SIG-M5 (cell line): ENCODE results near the gene TH.
"Not testable (repeated sequence)": the region's sequence is repeated elsewhere in the genome, so short reads cannot be mapped to it uniquely, and the experiment has no call there.

Experiments used
- DNase-seq: peaks from one replicate; lab custom pipeline; 2025; lab: John Stamatoyannopoulos, UW

Gene TH

DNA sequence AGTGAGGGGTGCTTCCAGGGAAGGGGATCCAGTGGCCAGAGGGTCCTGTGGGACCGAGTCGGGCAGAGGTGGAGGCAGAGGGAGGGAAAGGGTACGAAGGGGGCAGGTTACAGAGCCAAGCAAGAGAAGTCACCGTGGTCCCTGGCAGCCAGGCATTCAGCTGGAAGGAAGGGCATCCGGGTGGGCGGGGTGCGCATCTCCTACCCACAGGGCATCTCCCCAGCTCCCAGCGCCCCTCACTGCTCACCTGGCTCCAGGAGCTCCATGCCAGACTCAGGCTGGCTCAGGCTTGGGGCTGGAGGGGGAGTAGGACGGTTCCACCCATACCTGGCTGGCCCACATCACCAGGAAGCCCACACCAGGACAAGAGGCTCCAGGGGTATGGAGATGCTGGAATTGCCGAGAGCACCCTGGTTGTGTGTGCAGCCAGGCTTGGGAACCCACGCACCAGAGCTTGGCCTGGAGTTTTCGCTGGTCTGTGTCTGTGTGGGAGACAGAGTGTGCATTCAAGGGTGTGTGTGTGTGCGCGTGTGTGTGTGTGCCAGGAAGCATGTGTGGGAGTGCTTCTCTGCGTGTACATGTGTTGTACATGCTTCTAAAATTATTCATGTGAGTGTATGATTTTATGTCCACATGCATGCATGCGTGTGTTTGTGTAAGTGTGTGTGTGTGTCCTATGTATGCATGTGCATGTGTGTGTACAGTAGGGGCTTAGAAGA lies 6.6 kb upstream of the TH start:
- DNase-seq: not testable (repeated sequence)

DNA sequence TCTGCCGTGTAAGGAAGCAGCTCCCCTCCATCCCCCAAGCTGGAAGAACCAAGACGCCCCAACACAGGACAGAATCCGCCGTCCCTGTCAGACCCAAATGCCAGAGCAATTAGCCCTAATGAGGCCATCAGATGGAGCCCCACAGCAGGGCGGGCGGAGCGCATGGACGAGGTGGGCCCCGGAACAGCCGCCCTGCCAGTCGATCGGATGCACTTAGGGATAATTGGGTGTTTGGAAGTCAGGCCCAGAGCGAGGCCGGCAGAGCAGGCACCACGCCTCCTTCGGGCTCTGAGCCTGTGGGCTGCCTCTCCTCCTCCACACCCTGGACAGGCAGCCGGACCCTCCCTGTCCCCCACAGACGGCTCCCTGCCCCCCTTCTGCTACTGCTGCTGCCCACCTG lies 5.5 kb upstream of the TH start:
- no peak for DNase-seq

DNA sequence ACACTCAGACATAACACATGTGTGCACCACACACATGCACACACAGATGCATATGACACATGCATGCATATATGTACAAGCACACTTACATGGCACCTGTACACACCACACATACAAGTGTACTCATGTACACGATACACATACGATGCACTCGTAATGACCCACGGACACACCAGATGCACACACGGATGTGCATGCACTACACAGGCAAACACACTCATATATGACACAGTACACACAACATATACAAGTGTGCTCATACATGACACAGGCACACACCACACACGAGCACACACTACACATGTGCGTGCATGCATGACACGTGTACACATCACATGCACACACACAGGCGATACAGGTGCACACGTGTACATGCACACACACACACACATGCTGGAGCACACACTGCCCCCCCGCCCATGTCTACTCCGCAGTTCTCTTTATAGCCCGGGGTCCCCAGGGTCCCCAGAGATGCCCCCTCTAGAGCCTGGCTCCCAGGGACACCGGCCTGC lies 4.8 kb upstream of the TH start:
- no peak for DNase-seq

DNA sequence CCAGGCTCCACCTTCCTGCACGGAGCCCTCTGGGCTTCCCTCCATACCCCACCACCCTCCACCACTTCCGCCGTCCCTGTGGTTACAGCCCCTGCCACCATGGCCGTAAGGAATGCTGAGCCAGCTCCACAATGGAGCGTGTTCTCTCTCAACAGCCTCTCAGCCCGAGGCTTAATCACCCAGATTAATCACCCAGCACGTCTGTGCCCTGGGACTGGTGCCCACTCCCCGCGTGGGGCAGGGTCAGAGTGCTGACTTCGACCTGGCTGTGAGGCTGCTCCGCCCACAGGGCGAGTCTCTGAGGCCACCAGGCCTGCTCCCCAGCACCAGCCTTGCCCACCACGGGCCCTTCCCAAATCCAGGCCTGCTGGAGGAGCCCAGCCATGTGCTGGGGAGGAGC lies 4.0 kb upstream of the TH start:
- no peak for DNase-seq

DNA sequence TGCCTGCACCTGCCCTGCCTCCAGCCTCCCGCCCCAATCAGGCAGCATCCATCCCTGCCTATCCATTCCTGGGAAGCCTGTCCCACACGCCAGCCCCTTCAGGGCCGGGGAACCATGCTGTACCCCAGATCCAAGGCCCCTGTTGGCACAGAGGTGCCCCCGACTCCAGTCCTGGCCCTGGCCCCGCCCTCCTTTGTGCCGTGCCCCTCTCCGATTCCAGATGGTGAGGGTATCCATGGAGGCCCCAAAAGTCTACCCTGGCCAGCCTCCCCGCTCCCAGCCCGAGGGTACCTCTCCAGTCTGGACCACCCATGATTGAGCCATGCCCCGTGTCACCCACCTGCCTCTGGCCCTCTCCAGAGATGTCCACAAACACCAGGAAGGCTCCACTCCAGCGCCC lies 2.7 kb upstream of the TH start:
- no peak for DNase-seq

DNA sequence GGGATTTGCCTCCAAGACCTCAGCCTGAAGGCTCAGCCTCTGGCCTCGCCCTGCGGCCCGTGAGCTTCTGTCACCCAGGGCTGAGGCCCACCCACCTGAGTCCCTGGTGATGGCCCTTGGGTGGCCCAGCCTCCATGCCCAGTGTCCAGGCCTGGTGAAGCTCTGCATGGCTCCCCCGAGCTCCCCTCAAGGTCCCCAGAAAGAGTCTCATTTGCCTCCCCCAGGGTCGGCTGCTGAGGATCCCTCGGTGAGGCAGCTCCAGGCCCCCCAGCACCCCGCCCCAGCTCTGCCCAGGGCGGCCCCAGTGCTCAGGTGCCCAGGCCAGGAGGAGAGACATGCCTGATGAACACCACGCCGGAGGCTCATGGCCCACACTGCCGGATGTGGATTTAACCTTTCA lies 2.1 kb upstream of the TH start:
- no peak for DNase-seq

DNA sequence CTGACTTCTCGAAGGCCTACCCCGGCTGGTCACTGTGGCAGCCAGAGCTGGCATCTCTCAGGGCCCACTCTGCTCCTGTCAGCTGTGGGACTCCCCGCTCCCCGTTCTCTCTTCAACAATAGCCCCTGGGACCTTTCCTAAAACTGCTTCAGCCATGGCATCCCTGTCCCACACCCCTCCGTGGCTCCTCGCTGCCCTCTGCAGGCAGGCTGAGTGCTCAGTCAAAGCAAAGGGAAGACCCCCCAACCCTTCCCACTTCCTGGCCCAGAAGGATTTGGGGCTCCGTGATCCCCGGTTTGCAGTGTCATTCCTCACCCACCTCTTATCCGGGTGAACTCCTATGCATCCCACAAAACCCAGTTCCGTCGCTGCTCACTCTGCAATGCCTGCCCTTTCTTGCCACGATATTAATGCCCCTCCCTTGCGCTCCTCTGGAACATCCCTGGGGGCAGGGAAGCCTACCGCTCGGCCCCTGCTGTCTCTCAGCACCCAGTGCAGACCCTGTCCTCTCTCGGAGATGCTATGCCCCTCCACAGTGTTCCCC lies 1.6 kb upstream of the TH start:
- no peak for DNase-seq

DNA sequence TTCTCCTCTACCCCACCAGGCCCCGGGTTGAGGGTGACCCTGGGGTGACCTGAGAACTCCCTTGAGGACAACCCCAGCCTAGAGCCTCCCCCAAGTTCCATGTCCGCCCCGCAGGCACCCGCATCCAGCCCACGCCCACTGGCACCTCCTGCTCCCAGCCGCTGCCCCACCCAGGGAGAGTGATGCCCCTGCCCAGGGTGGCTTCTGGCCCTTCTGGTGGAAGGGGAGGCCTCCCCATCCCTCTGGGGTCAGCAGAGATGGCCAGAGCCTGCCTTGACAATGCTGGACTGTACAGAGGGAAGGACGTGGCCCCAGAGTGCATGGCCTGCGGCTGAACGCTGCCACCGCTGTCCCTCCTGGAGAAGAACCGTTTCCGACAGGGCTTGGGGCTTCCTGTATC lies 1.1 kb upstream of the TH start:
- DNase-seq: no peak

DNA sequence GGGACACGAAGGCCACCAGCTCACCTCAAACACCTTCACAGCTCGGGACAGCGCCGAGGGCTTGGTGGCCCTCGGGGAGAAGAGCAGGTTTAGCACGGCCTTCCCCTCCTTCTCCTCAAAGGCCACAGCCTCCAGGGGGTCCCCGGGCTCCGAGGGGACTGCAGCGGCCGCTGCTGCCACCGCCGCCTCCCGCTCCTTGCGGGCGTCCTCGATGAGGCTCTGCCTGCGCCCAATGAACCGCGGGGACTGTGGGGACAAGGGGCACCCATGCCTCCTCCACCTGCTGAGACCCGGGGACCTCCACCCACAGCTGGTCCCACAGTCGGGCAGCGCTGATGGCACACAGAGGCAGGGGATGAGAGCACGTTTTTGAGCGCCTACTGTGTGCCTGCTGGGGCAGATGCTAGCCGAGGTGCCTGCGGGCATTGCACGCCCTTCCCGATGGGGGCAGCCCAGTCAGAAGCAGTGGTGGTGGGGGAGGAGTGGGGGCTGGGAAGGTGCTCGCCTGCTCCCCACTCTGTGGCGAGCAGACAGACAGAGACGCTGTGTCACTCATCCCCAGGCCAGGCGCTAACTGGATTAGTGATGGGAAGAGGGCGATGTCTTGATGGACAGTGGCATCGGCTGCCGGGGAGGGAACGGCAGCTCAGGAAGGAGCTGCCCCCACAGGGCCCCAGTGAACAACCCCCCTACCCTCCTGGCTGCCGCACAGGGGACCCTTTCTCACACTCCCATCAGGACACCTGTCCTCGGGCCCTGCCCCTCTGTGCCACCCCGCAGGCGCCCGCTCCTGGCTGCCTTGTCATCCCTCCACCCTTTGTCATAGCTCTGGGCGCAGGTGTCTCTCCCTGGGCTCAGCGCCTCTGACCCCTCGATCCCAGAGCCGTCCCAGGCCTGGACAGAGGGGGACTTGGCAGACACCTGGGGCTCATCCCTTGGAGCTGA lies 1.7 kb downstream of the TH start:
- no peak for DNase-seq

DNA sequence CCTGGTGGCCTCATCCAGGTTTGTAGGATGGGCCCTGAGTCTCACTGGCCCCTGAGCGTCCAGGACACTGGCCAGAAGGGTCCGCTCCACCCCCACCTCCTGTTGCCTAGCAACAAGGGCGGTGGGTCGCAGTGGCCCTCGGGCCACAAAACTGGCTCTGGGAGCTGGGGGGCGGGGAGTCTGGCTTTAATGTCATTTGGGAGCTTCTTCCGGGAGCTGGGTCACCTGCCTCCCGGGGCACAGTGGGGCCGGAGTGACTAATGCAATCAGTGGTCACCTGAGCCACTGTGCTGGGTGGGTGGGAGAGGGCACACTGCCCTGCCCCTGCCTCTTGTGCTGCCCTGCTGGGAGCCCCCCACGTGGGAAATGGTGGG lies 2.6 kb downstream of the TH start:
- DNase-seq: no peak

DNA sequence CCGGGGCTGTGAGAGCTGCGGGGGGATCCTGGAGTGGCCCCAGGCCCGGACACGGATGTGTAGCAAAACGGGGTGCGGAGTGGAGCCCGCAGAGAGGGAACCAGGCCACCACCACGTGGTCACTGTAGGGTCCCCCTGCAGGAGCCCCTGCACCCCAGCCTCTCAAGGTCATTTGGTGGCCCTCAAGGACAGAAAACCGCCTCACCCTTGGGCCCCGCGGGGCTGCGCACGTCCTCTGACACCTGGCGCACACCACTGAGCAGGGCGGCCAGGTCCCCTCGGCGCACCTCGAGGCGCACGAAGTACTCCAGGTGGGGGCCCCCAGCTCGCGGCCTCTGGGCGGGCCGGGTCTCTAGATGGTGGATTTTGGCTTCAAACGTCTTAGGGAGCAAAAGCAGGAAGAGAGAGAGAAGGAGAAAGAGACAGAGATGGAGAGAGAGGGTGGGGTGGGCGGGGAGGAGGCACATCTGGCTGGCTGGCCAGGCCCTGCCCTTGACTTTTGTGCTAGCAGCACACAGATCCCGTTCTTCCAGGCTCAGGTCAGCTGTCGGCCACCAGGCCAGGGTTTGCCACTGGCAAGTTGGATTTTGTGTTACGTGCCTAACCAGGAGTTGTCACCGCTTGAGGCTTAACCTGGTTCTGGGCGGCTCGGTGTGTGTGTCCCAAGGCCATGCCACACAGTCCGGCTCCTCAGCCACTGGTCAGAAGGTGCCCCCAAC lies 3.2 kb downstream of the TH start:
- no peak for DNase-seq

DNA sequence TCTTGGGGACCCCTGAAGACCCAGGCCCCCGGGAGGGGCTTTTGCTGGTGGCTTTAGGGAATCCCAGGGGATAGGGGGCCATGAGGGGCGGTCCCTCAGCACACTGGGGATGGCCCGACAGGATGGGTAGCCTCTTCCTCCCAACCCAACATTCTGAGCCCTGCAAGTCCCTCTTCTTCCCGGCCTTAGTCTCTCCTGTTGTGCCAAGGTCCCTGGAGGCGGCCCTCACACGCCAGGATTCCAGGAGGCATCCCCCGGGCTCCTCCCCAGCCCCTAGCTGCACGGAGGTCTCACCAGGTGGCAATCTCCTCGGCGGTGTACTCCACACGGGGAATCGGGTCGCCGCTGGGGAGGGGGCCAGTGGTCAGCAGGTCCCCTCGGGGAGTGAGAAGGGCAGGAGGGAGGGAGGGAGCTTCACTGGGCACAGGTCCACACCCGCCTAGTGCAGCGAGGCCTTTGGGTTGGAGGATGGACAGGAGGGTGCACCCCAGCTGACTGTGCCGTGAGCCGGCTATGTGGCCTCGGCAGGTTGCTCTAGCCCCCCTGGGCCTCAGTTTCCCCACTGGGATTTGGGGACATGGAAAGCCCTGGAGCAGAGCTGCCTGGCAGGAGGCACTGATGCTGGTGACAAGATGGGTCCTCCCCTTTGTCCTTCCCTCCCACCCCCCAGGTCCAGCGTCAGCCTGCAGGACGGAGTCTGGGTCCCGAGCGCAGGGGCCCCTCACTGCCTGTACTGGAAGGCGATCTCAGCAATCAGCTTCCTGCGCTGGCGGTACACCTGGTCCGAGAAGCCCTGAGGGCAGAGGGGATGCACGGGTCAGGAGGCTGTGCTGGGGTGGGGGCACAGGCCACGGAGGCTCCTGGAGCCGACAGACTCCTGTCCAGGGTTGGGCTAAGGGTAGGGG lies 4.2 kb downstream of the TH start:
- DNase-seq: no peak

DNA sequence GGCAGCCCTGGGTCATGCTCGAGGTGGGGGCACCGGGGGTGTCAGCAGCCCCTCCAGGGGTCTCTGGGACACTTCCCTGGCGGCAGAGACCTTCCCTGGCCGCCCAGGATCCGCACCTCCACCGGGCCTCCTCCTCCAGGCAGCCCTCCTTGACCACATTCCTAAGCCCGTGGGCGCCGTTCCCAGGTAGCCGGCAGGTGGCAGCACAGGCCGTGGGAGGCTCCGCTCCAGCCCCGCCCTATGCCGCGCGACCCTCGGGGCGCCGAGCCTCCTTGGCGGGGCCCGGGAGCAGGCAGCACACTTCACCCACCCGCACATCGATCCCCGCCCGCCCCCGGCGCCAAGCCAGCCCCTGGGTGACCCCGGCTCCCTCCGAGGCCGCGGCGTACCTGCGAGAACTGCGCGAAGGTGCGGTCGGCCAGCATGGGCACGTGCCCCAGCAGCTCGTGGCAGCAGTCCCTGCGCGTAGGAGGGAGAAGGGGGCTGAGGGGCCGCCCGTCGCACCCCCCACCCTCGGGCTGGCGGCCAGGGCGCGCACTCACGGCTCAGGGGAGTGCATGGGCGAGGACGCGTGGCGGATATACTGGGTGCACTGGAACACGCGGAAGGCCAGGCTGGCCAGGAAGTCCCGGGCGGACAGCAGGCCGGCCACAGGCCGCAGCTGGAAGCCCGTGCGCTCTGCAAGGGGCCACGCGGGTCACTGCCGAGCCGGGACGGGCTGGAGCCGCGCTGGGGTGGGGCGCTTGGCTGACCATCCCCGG lies 5.3 kb downstream of the TH start:
- no peak for DNase-seq

DNA sequence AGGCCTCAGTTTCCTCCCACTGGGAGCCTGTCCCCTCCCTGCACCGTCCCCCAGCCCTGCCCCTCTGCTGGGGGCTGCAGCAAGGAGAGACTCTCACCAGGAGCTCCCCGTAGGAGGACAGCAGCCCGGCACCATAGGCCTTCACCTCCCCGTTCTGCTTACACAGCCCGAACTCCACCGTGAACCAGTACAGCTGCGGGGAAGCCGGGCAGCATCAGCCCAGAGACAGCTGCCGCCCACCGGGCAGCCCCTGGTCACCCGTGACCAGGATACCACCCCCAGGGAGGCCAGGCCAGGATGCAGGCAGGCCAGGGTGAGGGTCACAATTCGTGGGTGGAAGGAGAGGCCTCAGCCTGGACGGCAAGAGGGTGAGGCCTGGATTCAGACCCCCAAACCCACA lies 6.0 kb downstream of the TH start:
- DNase-seq: no peak

DNA sequence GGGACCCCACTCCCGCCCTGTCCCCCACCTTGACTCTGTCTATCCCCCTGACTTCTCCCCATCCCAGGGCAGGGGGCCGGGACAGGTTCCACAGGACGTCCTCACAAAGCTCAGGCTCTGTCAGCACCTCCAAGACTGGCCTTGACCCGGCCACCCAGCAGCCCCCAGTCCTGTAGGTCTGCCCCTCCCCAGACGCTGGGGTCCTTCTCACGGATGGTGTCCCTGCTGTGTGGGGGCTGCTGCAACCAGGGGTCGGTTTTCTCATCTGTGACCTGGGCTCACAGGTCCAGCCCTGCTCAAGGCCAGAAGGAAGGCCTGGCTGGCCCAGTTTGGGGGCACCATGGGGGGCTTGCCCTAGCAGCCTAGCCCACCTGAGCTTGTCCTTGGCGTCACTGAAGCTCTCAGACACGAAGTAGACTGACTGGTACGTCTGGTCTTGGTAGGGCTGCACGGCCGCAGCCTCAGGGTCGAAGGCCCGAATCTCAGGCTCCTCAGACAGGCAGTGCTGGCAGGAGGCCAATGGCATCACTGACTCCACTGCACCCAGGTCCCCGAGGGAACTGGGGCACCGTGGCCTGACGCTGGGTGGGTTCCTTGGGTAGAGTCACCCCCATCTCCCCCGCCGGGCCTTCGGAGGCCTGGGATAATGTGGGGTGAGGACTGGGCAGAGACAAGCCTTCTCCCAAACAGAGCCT lies 6.6 kb downstream of the TH start:
- DNase-seq: no peak

DNA sequence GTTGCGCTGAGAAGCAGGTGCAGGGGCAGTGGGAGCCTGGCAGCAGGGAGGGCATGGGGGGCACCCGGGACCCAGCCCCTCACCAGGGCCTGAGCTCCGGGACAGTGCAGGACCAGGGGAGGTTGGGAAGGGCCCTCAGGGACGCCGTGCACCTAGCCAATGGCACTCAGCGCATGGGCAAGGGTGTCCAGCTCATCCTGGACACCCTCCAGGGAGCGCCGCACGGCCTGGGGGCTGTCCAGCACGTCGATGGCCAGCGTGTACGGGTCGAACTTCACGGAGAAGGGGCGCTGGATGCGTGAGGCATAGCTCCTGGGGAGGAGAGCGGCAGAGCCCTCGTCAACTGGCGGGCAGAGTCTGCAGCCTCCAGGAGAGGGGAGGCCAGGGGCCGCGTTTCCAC lies 7.5 kb downstream of the TH start:
- DNase-seq: no peak

DNA sequence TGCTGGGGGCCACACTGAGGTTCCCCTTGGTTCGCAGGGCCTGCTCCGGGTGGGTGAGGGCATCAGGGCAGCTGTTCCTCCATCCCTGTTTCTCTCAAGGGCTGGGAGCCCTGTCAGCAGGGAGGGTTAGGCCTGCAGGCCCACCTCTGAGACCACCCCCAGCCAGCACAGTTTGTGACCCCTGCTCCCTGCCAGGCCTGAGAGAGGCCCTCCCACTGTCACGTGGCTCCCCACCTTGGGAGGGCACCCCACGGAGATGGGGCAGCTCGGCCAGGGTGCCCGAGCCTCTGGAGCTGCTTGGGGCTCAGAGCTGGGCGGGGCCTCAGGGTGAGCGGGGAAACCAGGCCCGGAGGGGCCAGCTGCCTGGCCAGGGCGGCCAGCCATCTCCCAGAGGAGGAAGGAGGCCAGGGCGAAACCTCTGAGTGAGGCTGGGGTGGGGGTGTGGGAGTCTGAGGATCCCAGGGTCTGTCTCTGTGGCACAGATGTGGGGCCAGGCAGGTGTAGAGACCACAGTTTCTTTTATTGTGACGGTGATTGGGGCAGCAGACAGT lies 8.1 kb downstream of the TH start:
- DNase-seq: no peak

DNA sequence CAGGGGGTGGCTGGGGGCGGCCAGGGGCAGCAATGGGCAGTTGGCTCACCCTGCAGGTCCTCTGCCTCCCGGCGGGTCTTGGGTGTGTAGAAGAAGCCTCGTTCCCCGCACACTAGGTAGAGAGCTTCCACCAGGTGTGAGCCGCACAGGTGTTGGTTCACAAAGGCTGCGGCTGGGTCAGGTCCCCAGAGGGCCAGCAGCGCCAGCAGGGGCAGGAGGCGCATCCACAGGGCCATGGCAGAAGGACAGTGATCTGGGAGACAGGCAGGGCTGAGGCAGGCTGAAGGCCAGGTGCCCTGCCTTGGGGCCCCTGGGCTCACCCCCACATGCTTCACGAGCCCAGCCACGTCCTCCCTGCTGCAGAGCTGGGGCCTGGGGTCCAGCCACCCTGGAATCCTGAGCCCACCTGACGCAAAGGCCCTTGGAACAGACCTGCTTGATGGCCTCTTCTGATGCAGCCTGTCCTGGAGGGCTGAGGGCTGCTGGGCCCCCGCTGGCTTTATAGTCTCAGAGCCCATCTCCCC lies 10.8 kb downstream of the TH start, which contains the start of gene INS:
Gene INS (minus strand): TSS at position 474 of the 524 bp plus-strand sequence. CDS start 238 bp downstream, at position 236.
- DNase-seq: no peak
